SK-N-SH treated with all-trans-retinoic acid at 6 μM for 48 hours (cell line): Measurements from ENCODE around the gene NRXN3.

Source experiments
- ATAC-seq: fragments of 200-7000 bp; cut with Tn5 transposase; 3 replicates; pipeline ENCODE4 v1.9.1; 2020; ENCODE audit warnings: mild to moderate bottlenecking, moderate library complexity
- ARNTL ChIP-seq: fragments of 450-650 bp; formaldehyde crosslinking; IDR thresholded peaks from 2 replicates; pipeline ENCODE4 v1.5.0; 2020; ENCODE audit warnings: low read depth, mild to moderate bottlenecking, moderate library complexity, borderline replicate concordance
- BACH2 ChIP-seq: fragments of 250-450 bp; sonication (Bioruptor Pico); IDR thresholded peaks from 2 replicates; pipeline ENCODE4 v1.9.0; 2021; ENCODE audit warnings: mild to moderate bottlenecking, borderline replicate concordance
- CREB5 ChIP-seq: fragments of 250-450 bp; sonication (Bioruptor Pico); IDR thresholded peaks from 2 replicates; pipeline ENCODE4 v1.5.1; 2020; ENCODE audit warnings: low read depth, mild to moderate bottlenecking, moderate library complexity
- CSRNP3 ChIP-seq: fragments of 250-450 bp; sonication (Bioruptor Pico); IDR thresholded peaks from 2 replicates; pipeline ENCODE4 v1.5.1; 2021; ENCODE audit warnings: mild to moderate bottlenecking, moderate library complexity
- ESRRG ChIP-seq: fragments of 250-450 bp; sonication (Bioruptor Pico); IDR thresholded peaks from 2 replicates; pipeline ENCODE4 v1.6.1; 2021; ENCODE audit warnings: mild to moderate bottlenecking
- GLIS3 ChIP-seq: fragments of 250-450 bp; sonication (Bioruptor Pico); IDR thresholded peaks from 2 replicates; pipeline ENCODE4 v1.5.0; 2020; ENCODE audit warnings: mild to moderate bottlenecking, moderate library complexity
- ISL1 ChIP-seq: fragments of 250-450 bp; sonication (Bioruptor Pico); IDR thresholded peaks from 2 replicates; pipeline ENCODE4 v2.1.2; 2022; ENCODE audit warnings: mild to moderate bottlenecking, moderate library complexity
- OSR1 ChIP-seq: fragments of 250-450 bp; sonication (Bioruptor Pico); IDR thresholded peaks from 2 replicates; pipeline ENCODE4 v1.8.0; 2022; ENCODE audit warnings: moderate library complexity, mild to moderate bottlenecking, inconsistent platforms
- PATZ1 ChIP-seq: fragments of 250-450 bp; sonication (Bioruptor Pico); IDR thresholded peaks from 2 replicates; pipeline ENCODE4 v1.8.0; 2020; ENCODE audit warnings: mild to moderate bottlenecking, moderate library complexity, borderline replicate concordance
- POU6F1 ChIP-seq: fragments of 250-450 bp; sonication (Bioruptor Pico); IDR thresholded peaks from 2 replicates; pipeline ENCODE4 v1.8.0; 2021; ENCODE audit warnings: low read depth, mild to moderate bottlenecking, moderate library complexity, borderline replicate concordance
- PPARA ChIP-seq: fragments of 250-450 bp; sonication (Bioruptor Pico); IDR thresholded peaks from 2 replicates; pipeline ENCODE4 v1.5.0; 2020; ENCODE audit warnings: mild to moderate bottlenecking, borderline replicate concordance
- RARB ChIP-seq: fragments of 250-450 bp; sonication (Bioruptor Pico); IDR thresholded peaks from 2 replicates; pipeline ENCODE4 v1.8.0; 2021; ENCODE audit warnings: mild to moderate bottlenecking, moderate library complexity
- SNAI2 ChIP-seq: fragments of 250-450 bp; sonication (Bioruptor Pico); IDR thresholded peaks from 2 replicates; pipeline ENCODE4 v1.5.0; 2020; ENCODE audit warnings: mild to moderate bottlenecking, moderate library complexity
- TCF4 ChIP-seq: fragments of 250-450 bp; sonication (Bioruptor Pico); IDR thresholded peaks from 2 replicates; pipeline ENCODE4 v1.8.0; 2021; ENCODE audit warnings: mild to moderate bottlenecking, moderate library complexity, borderline replicate concordance
- TOX ChIP-seq: fragments of 250-450 bp; sonication (Bioruptor Pico); IDR thresholded peaks from 2 replicates; pipeline ENCODE4 v1.8.0; 2021; ENCODE audit warnings: mild to moderate bottlenecking, moderate library complexity, borderline replicate concordance
- TSHZ2 ChIP-seq: fragments of 250-450 bp; sonication (Bioruptor Pico); IDR thresholded peaks from 2 replicates; pipeline ENCODE4 v1.5.0; 2020; ENCODE audit warnings: mild to moderate bottlenecking, moderate library complexity
- ZC3H10 ChIP-seq: fragments of 250-450 bp; sonication (Bioruptor Pico); IDR thresholded peaks from 2 replicates; pipeline ENCODE4 v1.5.1; 2021; ENCODE audit warnings: mild to moderate bottlenecking, moderate library complexity
- ZFP3 ChIP-seq: fragments of 250-450 bp; sonication (Bioruptor Pico); IDR thresholded peaks from 2 replicates; pipeline ENCODE4 v1.5.0; 2020; ENCODE audit warnings: mild to moderate bottlenecking, moderate library complexity
- ZFP30 ChIP-seq: fragments of 450-650 bp; formaldehyde crosslinking; IDR thresholded peaks from 2 replicates; pipeline ENCODE4 v1.5.0; 2022; ENCODE audit warnings: mild to moderate bottlenecking, moderate library complexity
- ZNF565 ChIP-seq: fragments of 450-650 bp; formaldehyde crosslinking; conservative IDR thresholded peaks from 2 replicates; pipeline ENCODE4 v1.5.0; 2020; ENCODE audit warnings: low read depth, mild to moderate bottlenecking, moderate library complexity
- ZNF70 ChIP-seq: fragments of 450-650 bp; formaldehyde crosslinking; IDR thresholded peaks from 2 replicates; pipeline ENCODE4 v1.5.0; 2020; ENCODE audit warnings: mild to moderate bottlenecking, moderate library complexity
- ZNF8 ChIP-seq: fragments of 450-650 bp; formaldehyde crosslinking; IDR thresholded peaks from 2 replicates; pipeline ENCODE4 v1.5.0; 2020; ENCODE audit warnings: mild to moderate bottlenecking, moderate library complexity

NRXN3 gene

GRCh38 chr14:79758985-79759384 lies 1588.8 kb downstream of the NRXN3 start:
- ATAC-seq = no peak
- TF ChIP-seq ZNF70 (no peak), ZNF565 (CRISPR knock-in tag) (no peak), TSHZ2 (no peak), TCF4 (CRISPR knock-in tag) (no peak), CREB5 (no peak), ARNTL (no peak), POU6F1 (no peak), TOX (CRISPR knock-in tag) (no peak), CSRNP3 (CRISPR knock-in tag) (no peak), GLIS3 (CRISPR knock-in tag) (no peak), PPARA (CRISPR knock-in tag) (no peak), ISL1 (CRISPR knock-in tag) (no peak)
- TF ChIP-seq, all 23 proteins: peak for 0

- TF ChIP-seq OSR1 (CRISPR knock-in tag) = no peak
- TF ChIP-seq PPARA (CRISPR knock-in tag) = no peak
- no peak for TF ChIP-seq ZNF8 (CRISPR knock-in tag)
- TF ChIP-seq ESRRG (CRISPR knock-in tag) = no peak
- TF ChIP-seq BACH2 (CRISPR knock-in tag) = no peak
- TF ChIP-seq RARB = no peak
- no peak for TF ChIP-seq PATZ1 (CRISPR knock-in tag)
- no peak for TF ChIP-seq TSHZ2
- no peak for TF ChIP-seq SNAI2 (CRISPR knock-in tag)
- TF ChIP-seq TCF4 (CRISPR knock-in tag) = no peak
- no peak for TF ChIP-seq ISL1 (CRISPR knock-in tag)
- TF ChIP-seq TOX (CRISPR knock-in tag) = no peak
- no peak for TF ChIP-seq ZFP30 (CRISPR knock-in tag)
- TF ChIP-seq GLIS3 (CRISPR knock-in tag) = no peak
- no peak for TF ChIP-seq ARNTL
- TF ChIP-seq ZNF70 = no peak
- no peak for TF ChIP-seq ZFP3
- no peak for TF ChIP-seq ZC3H10 (CRISPR knock-in tag)
- ATAC-seq = no peak
Measured at GRCh38 chr14:79764323-79764722, 1594.2 kb downstream of the NRXN3 start.
